HG02981 (cell line): ENCODE data around the gene MYO5A.
"Not testable (repeated sequence)": the region's sequence is repeated elsewhere in the genome, so short reads cannot be mapped to it uniquely, and the experiment has no call there.

Source experiments
- ATAC-seq: cut with Tn5 transposase; IDR thresholded peaks from one replicate; pipeline ENCODE4 v1.9.1; 2021; ENCODE audit warnings: mild to moderate bottlenecking, moderate library complexity; ENCODE audit not compliant: unreplicated experiment

MYO5A gene

GRCh38 chr15:52424856-52425431 lies 103.7 kb downstream of the MYO5A start:
- no peak for ATAC-seq

DNA sequence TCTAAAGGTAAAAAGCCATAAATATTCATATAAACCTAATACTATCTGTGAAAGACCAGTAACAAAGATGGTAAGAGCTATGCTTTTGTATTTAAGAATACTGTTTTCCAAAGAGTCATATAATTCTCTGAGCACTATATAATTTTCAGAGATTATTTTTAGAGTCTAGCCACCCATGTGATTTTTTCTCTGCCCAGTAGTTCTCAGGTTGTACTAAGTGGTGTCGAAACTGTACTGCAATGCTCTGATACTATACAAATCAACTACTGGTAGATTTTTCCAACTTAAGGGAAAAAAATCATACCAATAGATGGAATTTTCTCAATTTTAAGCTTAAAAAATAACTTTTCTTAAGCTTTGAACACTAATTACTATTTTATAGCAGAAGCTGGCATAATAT lies 104.8 kb downstream of the MYO5A start:
- ATAC-seq, result no peak

GRCh38 chr15:52422001-52422400 lies 106.7 kb downstream of the MYO5A start:
- no peak for ATAC-seq

DNA sequence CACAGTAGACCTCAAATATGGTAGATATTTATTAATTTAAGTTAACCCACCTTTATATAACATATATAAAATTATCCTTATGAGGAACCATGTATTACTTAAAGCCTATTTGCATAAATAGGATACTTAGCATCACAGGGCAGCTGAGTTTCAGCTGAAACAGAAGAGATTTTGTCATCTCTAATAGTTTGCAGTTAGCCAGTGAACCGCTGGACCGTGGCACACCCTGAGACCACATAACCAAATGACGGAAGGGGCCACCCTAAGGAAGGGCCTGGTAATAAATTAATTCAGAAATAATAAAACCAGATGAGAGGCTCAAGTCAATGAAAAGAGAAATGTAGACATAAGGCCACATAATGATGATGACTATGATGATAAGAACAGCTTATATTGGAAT lies 107.7 kb downstream of the MYO5A start:
- no peak for ATAC-seq

GRCh38 chr15:52419494-52419893 lies 109.2 kb downstream of the MYO5A start:
- ATAC-seq, result no peak

DNA sequence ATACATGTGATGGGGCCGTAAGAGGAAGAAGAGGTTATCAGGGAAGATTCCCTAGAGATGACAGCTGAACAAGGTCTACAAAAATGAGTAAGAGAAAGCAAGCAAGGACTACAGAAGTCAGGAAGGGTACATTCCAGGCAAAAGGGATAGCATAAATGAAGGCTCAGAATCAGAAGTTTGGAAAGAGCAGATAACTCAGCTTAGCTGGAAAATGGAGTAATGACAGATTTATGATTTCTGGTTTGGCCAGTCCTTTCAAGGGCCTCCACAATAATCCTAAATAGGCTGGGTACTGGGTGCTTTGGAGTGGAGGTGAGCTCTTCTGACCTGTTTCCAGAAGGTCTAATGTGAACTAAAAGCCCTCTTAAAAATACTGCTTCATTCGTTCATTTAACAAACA lies 110.7 kb downstream of the MYO5A start:
- no peak for ATAC-seq

GRCh38 chr15:52417521-52417920 lies 111.2 kb downstream of the MYO5A start:
- no peak for ATAC-seq

GRCh38 chr15:52416566-52416965 lies 112.1 kb downstream of the MYO5A start:
- ATAC-seq, result not testable (repeated sequence)

DNA sequence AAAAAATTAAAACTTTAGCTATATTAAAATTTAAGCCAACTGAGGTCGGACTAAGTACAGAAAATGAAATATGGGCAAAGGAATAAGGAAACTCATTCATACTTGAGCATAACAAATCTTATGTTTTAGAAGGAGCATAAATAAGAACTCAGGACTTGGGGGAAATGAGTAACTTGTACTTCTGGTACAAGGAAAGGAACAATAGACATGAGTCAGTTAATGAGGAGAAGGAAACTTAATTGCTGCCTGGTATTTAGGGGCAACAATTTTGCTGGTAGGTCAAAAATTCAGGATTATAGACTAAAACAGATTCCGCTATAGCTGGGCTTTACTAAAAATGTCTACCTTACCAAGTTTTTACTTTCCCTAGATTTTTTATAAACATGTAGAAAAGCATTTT lies 113.1 kb downstream of the MYO5A start:
- ATAC-seq, result no peak

GRCh38 chr15:52414936-52415335 lies 113.7 kb downstream of the MYO5A start:
- no peak for ATAC-seq

DNA sequence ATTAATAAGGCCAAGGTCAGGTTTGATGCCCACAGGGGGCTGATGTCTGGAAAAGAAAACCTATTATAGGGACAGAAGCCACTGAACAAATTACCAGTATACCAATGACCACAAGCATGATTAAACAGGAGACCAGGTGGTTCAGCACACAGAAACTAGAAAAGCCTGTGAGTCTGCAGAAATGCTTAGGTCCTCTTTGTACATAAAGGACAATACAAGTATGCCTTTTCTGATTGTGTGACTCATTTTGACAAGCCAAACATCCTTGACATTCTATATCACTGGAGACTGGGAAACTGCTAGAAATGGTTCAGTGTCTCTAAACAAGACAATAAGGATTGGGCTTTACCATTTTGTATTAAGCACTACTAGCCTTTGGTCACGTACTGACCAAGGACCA lies 119.9 kb downstream of the MYO5A start:
- no peak for ATAC-seq

GRCh38 chr15:52407374-52407773 lies 121.3 kb downstream of the MYO5A start:
- ATAC-seq, result no peak

GRCh38 chr15:52406601-52407000 lies 122.1 kb downstream of the MYO5A start:
- ATAC-seq, result no peak

DNA sequence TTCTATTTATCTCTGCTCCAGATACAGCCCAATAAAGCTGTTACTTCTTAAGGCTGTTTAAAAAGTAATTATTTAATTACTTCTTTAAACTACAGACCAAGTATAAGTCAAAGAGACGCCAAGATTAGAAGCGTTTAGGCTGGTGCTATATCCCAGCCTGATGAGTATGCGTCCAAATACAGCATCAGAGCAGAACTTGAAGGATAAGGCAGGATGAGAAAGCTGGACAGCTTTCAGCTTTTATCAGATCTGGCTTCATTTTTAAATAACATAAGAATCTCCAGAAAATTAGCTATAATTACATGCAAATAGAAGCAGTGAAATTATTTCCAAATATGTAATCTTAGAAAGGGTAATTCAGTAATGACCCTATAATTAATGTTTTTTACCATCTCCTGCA lies 122.8 kb downstream of the MYO5A start:
- no peak for ATAC-seq

GRCh38 chr15:52397118-52397517 lies 131.6 kb downstream of the MYO5A start:
- ATAC-seq, result no peak

- no peak for ATAC-seq
Measured at GRCh38 chr15:52394118-52394517, 134.6 kb downstream of the MYO5A start.

GRCh38 chr15:52392008-52392687 lies 136.5 kb downstream of the MYO5A start:
- no peak for ATAC-seq

DNA sequence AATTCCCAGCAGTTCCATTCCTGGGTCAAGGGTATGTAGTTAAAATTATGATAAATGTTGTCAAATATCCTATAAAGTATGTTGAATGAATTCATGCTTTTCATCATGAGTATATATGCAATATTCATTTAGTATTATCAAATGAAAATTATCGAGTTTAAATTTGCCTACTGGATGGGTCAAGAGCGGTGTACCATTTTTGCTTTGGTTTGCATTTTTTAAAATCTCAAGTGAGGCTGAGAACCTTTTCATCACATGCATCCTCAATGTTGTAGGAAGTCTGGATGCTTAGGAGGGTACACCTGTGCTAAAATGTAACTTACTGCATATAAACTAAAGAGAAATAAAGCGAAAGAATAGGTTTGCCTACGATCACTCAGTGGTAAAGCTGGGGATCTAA lies 137.6 kb downstream of the MYO5A start:
- no peak for ATAC-seq

DNA sequence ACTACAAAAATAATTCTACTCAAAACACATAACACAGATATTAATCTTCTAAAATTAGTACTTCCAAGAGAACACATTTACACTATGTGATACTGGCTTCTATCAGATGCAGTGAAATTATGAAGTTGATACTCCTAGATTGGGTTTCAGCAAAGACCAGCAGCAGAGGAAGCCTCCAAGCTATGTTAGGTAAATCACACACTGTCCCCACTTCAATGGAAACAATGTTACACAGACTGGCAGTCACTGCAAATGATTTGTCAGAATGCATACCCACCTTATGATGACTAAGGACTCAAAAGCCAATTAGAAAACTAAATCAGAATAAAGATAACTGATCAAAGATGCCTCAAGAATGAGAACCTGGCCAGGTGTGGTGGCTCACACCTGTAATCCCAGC lies 143.0 kb downstream of the MYO5A start:
- ATAC-seq, result no peak

DNA sequence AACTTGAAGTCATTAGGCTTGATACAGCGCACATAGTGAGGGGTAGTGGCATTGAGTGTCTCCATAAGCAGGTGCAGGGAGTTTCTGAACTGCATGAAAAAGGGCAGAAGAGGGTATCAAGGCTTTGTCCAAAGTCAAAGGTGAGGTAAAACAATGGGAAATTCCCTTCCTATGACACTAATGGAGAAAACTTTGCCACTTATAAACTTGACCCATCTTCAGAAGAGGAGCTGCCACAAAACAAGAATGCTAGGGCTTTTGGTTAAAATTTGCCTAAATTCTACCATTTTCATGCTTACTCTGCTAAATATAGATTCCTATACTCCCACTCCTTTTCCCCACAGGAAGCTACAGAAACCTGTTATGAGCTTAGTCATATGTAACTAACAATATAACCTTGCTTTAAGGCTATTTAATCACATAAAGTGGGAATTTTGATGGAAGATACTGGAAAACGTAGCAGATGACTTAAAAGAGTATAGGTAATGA lies 145.5 kb downstream of the MYO5A start:
- peak; percentile 27 for ATAC-seq

GRCh38 chr15:52382647-52383046 lies 146.0 kb downstream of the MYO5A start:
- peak; percentile 5 for ATAC-seq

GRCh38 chr15:52379395-52380106 lies 149.1 kb downstream of the MYO5A start:
- peak; percentile 63 for ATAC-seq
